DOHH2 (cell line): ENCODE results near the gene ABLIM2.
"Not testable (repeated sequence)": the region's sequence is repeated elsewhere in the genome, so short reads cannot be mapped to it uniquely, and the experiment has no call there.

ENCODE experiments used
- H3F3A ChIP-seq: fragments of 200-600 bp; sonication (generic), shearing (Covaris generic); 2 replicates; pipeline ENCODE4 v1.6.0; 2016; ENCODE audit warnings: antibody characterized with exemption, mild to moderate bottlenecking; ENCODE audit not compliant: control insufficient read depth, insufficient read depth
- H3K27ac ChIP-seq: fragments of 200-600 bp; sonication (generic); 2 replicates; pipeline ENCODE4 v1.5.1; 2014; ENCODE audit warnings: low read depth, mild to moderate bottlenecking, low read length, moderate library complexity
- H3K27me3 ChIP-seq: fragments of 200-600 bp; sonication (generic); 2 replicates; pipeline ENCODE4 v1.6.1; 2014; ENCODE audit warnings: mild to moderate bottlenecking, low read length, mixed read lengths; ENCODE audit not compliant: control insufficient read depth
- H3K36me3 ChIP-seq: fragments of 200-600 bp; sonication (generic); 2 replicates; pipeline ENCODE4 v1.6.1; 2014; ENCODE audit warnings: mild to moderate bottlenecking, low read length, moderate library complexity, mixed read lengths; ENCODE audit not compliant: control insufficient read depth
- H3K4me1 ChIP-seq: fragments of 200-600 bp; sonication (generic); 2 replicates; pipeline ENCODE4 v1.6.1; 2014; ENCODE audit warnings: mild to moderate bottlenecking, low read length, mixed read lengths; ENCODE audit not compliant: control insufficient read depth
- H3K4me2 ChIP-seq: fragments of 200-600 bp; sonication (generic); 2 replicates; pipeline ENCODE4 v1.6.0; 2014; ENCODE audit warnings: mild to moderate bottlenecking, low read length, moderate library complexity
- H3K4me3 ChIP-seq: fragments of 200-600 bp; sonication (generic); 2 replicates; pipeline ENCODE4 v1.5.1; 2014; ENCODE audit warnings: mild to moderate bottlenecking, low read length, mixed read lengths
- H3K79me2 ChIP-seq: fragments of 200-600 bp; sonication (generic); 2 replicates; pipeline ENCODE4 v1.6.1; 2014; ENCODE audit warnings: mild to moderate bottlenecking, low read length, mixed read lengths; ENCODE audit not compliant: control insufficient read depth
- H3K9me2 ChIP-seq: fragments of 200-600 bp; sonication (generic); replicated peaks from 2 replicates; pipeline ENCODE4 v1.6.1; 2014; ENCODE audit warnings: mild to moderate bottlenecking, low read length, mixed read lengths; ENCODE audit not compliant: control insufficient read depth
- H3K9me3 ChIP-seq: fragments of 200-600 bp; sonication (generic); 2 replicates; pipeline ENCODE4 v1.6.1; 2014; ENCODE audit warnings: antibody characterized with exemption, low read length, mixed read lengths; ENCODE audit not compliant: control insufficient read depth, insufficient read depth
- H4K20me1 ChIP-seq: fragments of 200-600 bp; sonication (generic); 2 replicates; pipeline ENCODE4 v1.6.0; 2014; ENCODE audit warnings: low read depth, mild to moderate bottlenecking, antibody characterized with exemption, low read length, moderate library complexity; ENCODE audit not compliant: control insufficient read depth, insufficient read depth
- EZH2phosphoT487 ChIP-seq: fragments of 200-600 bp; sonication (generic); IDR thresholded peaks from 2 replicates; pipeline ENCODE4 v1.6.1; 2017; ENCODE audit warnings: borderline replicate concordance, mild to moderate bottlenecking, antibody characterized with exemption, low read length, moderate library complexity, mixed read lengths
- TF ChIP-seq, protein P1 (sequence below): fragments of 200-600 bp; sonication (generic); IDR thresholded peaks from one replicate; pipeline ENCODE4 v1.5.1; 2014; ENCODE audit warnings: antibody characterized with exemption, mild to moderate bottlenecking, low read depth, low read length; ENCODE audit not compliant: poor library complexity, severe bottlenecking

The ABLIM2 gene

GRCh38 chr4:7922466-7922865, 236.1 kb downstream of the ABLIM2 start:
- Histone ChIP-seq H4K20me1 (no peaks in the 10 kb centered on the region), H3K4me1 (no peaks in the 10 kb centered on the region), H3K4me2 (no peak overlapping the region), H3K9me3 (no peaks in the 10 kb centered on the region), H3K27ac (no peak overlapping the region), H3F3A (no peaks in the 10 kb centered on the region), H3K9me2 (no peaks in the 10 kb centered on the region), H3K27me3 (0 out of 2 replicates have a peak, but pooled peaks cover 1% of the 10 kb centered on the region), H3K79me2 (no peaks in the 10 kb centered on the region), H3K4me3 (no peak overlapping the region), H3K36me3 (no peaks in the 10 kb centered on the region)
- TF ChIP-seq EZH2phosphoT487: no peak
- TF ChIP-seq, protein P1, sequence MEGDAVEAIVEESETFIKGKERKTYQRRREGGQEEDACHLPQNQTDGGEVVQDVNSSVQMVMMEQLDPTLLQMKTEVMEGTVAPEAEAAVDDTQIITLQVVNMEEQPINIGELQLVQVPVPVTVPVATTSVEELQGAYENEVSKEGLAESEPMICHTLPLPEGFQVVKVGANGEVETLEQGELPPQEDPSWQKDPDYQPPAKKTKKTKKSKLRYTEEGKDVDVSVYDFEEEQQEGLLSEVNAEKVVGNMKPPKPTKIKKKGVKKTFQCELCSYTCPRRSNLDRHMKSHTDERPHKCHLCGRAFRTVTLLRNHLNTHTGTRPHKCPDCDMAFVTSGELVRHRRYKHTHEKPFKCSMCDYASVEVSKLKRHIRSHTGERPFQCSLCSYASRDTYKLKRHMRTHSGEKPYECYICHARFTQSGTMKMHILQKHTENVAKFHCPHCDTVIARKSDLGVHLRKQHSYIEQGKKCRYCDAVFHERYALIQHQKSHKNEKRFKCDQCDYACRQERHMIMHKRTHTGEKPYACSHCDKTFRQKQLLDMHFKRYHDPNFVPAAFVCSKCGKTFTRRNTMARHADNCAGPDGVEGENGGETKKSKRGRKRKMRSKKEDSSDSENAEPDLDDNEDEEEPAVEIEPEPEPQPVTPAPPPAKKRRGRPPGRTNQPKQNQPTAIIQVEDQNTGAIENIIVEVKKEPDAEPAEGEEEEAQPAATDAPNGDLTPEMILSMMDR: no peak

- TF ChIP-seq EZH2phosphoT487: no peak
- TF ChIP-seq, protein P1: no peak
- no peaks in the 10 kb centered on the region for H4K20me1 ChIP-seq
- no peaks in the 10 kb centered on the region for H3K9me2 ChIP-seq
- H3K36me3 ChIP-seq: no peaks in the 10 kb centered on the region
- H3K27ac ChIP-seq: no peak overlapping the region
- peaks cover 6% of the 10 kb centered on the region; the same call in 1 of the 2 replicates for H3K27me3 ChIP-seq
- H3K4me3 ChIP-seq: no peak overlapping the region
- no peaks in the 10 kb centered on the region for H3K9me3 ChIP-seq
- H3K4me2 ChIP-seq: no peak overlapping the region
- no peaks in the 10 kb centered on the region for H3F3A ChIP-seq
- H3K79me2 ChIP-seq: no peaks in the 10 kb centered on the region
- H3K4me1 ChIP-seq: no peaks in the 10 kb centered on the region
Observed at GRCh38 chr4:7918981-7919380, 239.6 kb downstream of the ABLIM2 start.

GRCh38 chr4:7918187-7918586, 240.4 kb downstream of the ABLIM2 start:
- not testable (repeated sequence) for H3K9me3 ChIP-seq, H3K36me3 ChIP-seq, H3K4me3 ChIP-seq, H3F3A ChIP-seq, H3K27me3 ChIP-seq, H4K20me1 ChIP-seq, H3K79me2 ChIP-seq, H3K9me2 ChIP-seq, H3K4me2 ChIP-seq, H3K4me1 ChIP-seq, H3K27ac ChIP-seq

GRCh38 chr4:7917669-7918068, 240.9 kb downstream of the ABLIM2 start:
- Histone ChIP-seq H3K36me3 (no peaks in the 10 kb centered on the region), H3K9me3 (no peaks in the 10 kb centered on the region), H3K4me3 (no peak overlapping the region), H3F3A (no peaks in the 10 kb centered on the region), H3K4me1 (no peaks in the 10 kb centered on the region), H3K27ac (no peak overlapping the region), H3K79me2 (no peaks in the 10 kb centered on the region), H3K27me3 (peaks cover 6% of the 10 kb centered on the region; the same call in 1 of the 2 replicates), H3K9me2 (no peaks in the 10 kb centered on the region), H4K20me1 (no peaks in the 10 kb centered on the region), H3K4me2 (no peak overlapping the region)
- TF ChIP-seq, protein P1: no peak
- TF ChIP-seq EZH2phosphoT487: no peak
